T-helper 1 cell treated with Interleukin-12 subunit alpha and Interleukin-12 subunit beta and Interleukin-4 antibody, amounts not matched to agents 30 μg/mL and 1 μg/mL, for 36 hours (primary cell): ENCODE data around the gene TMEM132D.

Experiments used
- H3K27ac Mint-ChIP-seq: one replicate; pipeline ENCODE4 v1.8.0; 2021; ENCODE audit warnings: mild to moderate bottlenecking, mixed read lengths
- H3K27me3 Mint-ChIP-seq: one replicate; pipeline ENCODE4 v1.8.0; 2021; ENCODE audit warnings: low read depth, mixed read lengths
- H3K36me3 Mint-ChIP-seq: one replicate; pipeline ENCODE4 v1.8.0; 2021; ENCODE audit warnings: low read depth, mixed read lengths
- H3K4me1 Mint-ChIP-seq: one replicate; pipeline ENCODE4 v1.8.0; 2021; ENCODE audit warnings: low read depth, mixed read lengths
- H3K4me3 Mint-ChIP-seq: one replicate; pipeline ENCODE4 v1.8.0; 2021; ENCODE audit warnings: mild to moderate bottlenecking, moderate library complexity, mixed read lengths
- H3K9me3 Mint-ChIP-seq: one replicate; pipeline ENCODE4 v1.8.0; 2021; ENCODE audit warnings: mixed read lengths

TMEM132D gene

DNA sequence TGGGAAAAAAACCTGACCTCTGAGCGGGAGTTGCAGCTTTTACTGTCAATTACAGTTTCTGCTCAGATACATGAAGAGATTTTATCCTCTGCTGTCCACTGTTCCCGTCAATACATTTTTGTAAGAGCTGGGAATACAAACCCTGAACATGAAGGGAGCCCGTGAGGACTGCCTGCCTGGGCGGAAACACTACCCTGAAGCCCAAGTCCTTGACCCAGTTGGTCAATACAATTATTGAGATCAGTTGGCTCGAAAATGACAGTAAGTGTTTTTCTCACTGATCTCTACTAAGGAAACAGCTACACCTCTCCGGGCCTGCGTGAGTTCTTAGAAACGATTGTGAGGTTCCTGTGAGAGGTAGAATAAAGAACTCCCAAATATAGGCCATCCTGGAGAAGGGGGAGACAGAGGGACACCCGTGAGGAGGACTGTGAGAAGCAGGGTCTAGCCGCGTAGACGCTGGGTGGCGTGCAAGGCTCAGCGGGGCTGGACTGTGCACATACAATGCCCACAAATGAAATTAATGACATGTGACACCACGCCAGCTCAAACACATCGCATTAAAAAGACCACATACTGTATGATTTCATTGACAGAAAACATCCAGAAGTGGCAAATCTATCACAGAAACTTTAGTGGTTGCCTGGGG lies 509.5 kb downstream of the TMEM132D start:
- no peaks in the 10 kb centered on the region for H3K4me1 Mint-ChIP-seq
- peaks cover 8% of the 10 kb centered on the region for H3K9me3 Mint-ChIP-seq
- H3K36me3 Mint-ChIP-seq, result no peaks in the 10 kb centered on the region
- H3K27ac Mint-ChIP-seq, result no peak overlapping the region
- no peaks in the 10 kb centered on the region for H3K27me3 Mint-ChIP-seq
- no peak overlapping the region for H3K4me3 Mint-ChIP-seq

DNA sequence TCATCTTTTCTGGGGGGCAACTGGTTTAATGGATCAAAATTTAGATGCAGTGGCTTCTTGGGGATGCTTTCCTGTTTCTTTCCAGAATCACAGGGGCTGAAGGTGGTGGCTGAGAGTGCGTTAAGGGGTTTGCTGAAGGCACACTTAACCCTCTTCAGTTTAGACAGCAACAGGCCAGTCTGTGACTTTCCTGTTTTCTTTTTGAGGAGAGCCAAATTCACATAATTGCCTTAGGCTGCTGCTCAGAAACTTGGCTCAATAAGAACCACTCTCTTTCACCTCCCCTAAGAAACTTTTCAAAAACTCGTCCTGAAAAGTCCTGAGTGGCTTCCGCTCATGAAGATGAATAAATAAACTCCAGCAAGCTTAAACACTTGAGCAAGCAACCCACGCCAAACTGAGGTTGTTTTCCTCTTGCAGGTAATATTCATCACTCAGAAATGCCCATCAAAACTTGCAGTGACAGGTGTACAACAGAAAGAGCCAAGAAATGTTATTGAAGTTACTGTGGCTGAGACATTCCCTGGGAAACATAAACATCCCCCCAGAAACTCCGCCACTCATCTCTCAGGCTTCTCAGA lies 510.4 kb downstream of the TMEM132D start:
- Mint-ChIP-seq H3K4me3 (no peak overlapping the region), H3K9me3 (peaks cover 6% of the 10 kb centered on the region), H3K27ac (no peak overlapping the region), H3K36me3 (no peaks in the 10 kb centered on the region), H3K4me1 (no peaks in the 10 kb centered on the region), H3K27me3 (no peaks in the 10 kb centered on the region)

DNA sequence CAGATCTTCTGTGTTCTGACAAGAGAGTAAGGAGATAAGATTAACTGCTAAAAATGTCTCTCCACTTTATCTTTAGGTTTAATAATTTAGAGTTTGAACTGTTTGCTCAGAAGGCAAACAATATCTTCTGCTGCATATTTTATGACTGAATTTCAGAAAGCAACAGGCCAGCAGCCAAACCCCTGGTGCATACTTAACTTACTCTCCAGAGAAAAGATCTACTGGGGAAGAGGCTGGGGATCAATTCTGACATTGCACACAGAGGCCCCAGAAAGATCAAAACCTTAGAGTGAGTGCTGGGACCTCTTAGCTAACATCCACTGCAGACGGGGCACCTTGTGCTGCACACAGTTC lies 518.2 kb downstream of the TMEM132D start:
- Mint-ChIP-seq H3K4me3 (no peak overlapping the region), H3K27me3 (no peaks in the 10 kb centered on the region), H3K9me3 (peaks cover 13% of the 10 kb centered on the region), H3K4me1 (no peaks in the 10 kb centered on the region), H3K27ac (no peak overlapping the region), H3K36me3 (no peaks in the 10 kb centered on the region)

DNA sequence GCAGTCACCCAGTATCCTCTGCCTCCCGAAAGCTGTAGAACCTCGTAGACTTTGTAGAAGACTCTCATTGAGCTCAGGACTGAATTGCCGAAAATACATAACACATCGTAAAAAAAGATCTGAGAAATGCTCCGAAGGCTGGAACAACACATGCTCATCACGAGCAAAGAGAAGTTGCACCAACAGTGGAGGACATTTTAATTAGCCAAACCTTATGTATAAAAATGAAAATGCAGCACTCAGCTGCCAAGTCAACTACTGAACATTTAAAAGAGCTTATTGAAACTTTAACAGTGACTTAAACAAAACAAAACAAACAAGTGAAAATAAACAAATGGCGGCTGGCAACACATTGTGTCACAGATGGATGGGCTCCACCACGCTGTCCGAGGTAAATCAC lies 519.9 kb downstream of the TMEM132D start:
- H3K4me1 Mint-ChIP-seq, result no peaks in the 10 kb centered on the region

DNA sequence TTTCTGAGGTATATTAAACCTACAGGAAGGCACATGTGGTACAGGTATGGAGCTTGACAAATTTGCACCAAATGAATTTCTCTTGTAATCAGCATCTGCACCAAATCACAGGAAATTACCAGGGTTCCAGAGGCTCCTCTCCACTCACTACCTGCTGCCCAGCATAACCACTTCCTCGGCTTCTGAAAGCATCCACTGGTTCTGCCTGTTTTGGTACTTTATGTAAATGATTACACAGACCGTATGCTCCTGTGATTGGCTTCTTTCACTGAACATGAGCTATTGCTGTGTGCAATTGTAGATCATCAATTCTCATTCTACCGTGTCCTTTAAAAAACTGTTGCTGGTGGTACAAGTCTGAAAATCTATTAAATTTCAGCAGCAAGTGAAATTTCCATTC lies 522.1 kb downstream of the TMEM132D start:
- no peaks in the 10 kb centered on the region for H3K36me3 Mint-ChIP-seq
- H3K9me3 Mint-ChIP-seq, result peaks cover 16% of the 10 kb centered on the region
- H3K27ac Mint-ChIP-seq, result no peak overlapping the region
- H3K4me3 Mint-ChIP-seq, result no peak overlapping the region
- H3K27me3 Mint-ChIP-seq, result no peaks in the 10 kb centered on the region
- H3K4me1 Mint-ChIP-seq, result no peaks in the 10 kb centered on the region

More for the DNA sequence above, 519.9 kb downstream of the TMEM132D start:
- no peaks in the 10 kb centered on the region for H3K27me3 Mint-ChIP-seq
- H3K4me3 Mint-ChIP-seq, result no peak overlapping the region
- H3K27ac Mint-ChIP-seq, result no peak overlapping the region
- no peaks in the 10 kb centered on the region for H3K36me3 Mint-ChIP-seq
- H3K9me3 Mint-ChIP-seq, result peaks cover 16% of the 10 kb centered on the region

DNA sequence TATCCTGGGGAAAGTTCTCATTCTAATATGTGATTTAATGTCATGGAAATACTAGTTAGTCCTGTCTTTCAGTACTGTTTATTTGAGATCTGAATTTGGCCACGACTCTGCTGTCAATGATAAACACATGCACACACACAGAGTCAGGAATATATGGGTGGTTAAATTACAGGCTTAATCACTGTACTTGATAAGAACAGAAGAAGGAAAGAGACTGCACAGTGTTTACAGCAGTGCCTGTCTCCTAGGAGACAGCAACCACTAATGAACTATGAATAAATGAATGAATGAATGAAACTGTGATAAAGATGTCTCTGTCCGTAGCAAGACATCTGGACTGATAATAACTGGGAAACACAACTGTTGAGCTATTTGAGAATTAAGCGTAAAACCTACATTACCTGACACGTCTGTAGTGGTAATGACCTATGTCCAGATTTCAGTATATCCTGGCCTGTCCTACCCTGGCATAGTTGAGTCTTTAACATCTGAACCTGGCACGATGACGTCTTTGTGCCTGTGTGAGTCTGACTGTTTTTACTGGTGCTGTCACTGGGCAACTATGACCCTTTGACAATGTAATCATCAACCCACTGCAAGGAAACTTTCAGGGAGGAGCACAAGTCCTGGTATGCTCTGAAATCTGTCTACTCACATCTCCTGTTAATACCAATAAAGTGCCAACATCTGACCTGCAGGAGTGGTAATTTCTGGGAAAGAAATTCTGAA lies 524.6 kb downstream of the TMEM132D start:
- Mint-ChIP-seq H3K27me3 (no peaks in the 10 kb centered on the region), H3K36me3 (no peaks in the 10 kb centered on the region), H3K4me1 (no peaks in the 10 kb centered on the region), H3K27ac (no peak overlapping the region), H3K9me3 (peaks cover 18% of the 10 kb centered on the region), H3K4me3 (no peak overlapping the region)

DNA sequence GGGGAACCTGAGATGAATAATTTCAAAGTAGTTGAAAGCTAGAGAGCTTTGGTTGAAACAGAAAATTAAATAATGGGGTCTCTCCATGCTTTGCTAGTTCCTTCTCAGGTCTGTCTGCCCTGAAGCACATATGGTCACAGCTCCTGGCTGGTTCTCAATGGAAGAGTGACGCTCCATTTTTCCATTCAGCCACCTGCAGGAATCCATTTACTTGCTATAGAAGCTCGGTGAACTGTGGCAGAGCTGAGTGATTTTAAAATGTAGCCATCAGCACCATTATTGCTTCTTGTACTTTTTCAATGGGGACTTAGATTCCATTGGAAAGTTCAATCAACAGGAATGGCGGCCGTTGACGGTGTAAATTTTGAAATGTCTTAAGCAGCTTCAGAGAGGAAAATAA lies 525.3 kb downstream of the TMEM132D start:
- no peak overlapping the region for H3K27ac Mint-ChIP-seq
- no peak overlapping the region for H3K4me3 Mint-ChIP-seq
- no peaks in the 10 kb centered on the region for H3K27me3 Mint-ChIP-seq
- H3K9me3 Mint-ChIP-seq, result peaks cover 18% of the 10 kb centered on the region
- H3K4me1 Mint-ChIP-seq, result no peaks in the 10 kb centered on the region
- no peaks in the 10 kb centered on the region for H3K36me3 Mint-ChIP-seq

DNA sequence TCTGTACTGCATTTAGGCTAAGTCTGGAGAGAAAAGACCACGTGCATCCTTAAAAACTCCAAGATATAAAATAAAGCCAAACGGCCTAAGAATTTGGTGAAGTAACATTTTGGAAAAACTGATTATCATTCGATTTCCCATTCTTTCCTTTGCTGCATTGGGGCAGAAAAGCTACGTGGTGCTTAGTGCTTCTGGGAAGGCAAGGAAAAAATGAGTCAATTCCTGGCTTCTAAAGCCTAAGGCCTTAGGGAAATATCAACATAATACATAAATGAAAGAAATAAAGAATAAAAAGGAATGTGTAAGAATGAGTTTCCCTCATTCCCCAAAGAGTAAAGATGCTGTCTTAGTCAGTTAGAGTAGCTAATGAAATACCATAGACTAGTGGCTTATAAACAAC lies 530.1 kb downstream of the TMEM132D start:
- Mint-ChIP-seq H3K27me3 (no peaks in the 10 kb centered on the region), H3K4me3 (no peak overlapping the region), H3K27ac (no peak overlapping the region)

DNA sequence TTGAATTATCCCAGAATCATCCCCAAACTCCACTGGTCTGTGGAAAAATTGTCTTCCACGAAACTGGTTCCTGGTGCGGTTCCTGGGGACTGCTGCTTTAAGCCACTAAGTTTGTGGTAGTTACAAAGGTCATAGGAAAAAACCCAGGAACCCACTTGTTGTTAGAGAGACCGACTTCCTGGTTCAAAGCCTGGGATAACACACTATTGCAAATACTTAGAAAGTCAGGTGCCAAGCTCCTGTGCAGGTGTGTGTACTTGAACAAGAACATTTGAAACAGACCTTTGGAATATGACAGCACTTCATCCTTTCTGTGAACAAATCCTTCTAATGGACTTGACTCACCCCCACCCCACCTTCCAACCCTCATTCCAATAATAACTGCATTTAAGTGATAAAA lies 530.9 kb downstream of the TMEM132D start:
- Mint-ChIP-seq H3K27me3 (no peaks in the 10 kb centered on the region), H3K36me3 (no peaks in the 10 kb centered on the region), H3K4me1 (no peaks in the 10 kb centered on the region), H3K4me3 (no peak overlapping the region), H3K9me3 (peaks cover 14% of the 10 kb centered on the region), H3K27ac (no peak overlapping the region)

More for the DNA sequence above, 530.1 kb downstream of the TMEM132D start:
- Mint-ChIP-seq H3K9me3 (peaks cover 14% of the 10 kb centered on the region), H3K4me1 (no peaks in the 10 kb centered on the region), H3K36me3 (no peaks in the 10 kb centered on the region)

DNA sequence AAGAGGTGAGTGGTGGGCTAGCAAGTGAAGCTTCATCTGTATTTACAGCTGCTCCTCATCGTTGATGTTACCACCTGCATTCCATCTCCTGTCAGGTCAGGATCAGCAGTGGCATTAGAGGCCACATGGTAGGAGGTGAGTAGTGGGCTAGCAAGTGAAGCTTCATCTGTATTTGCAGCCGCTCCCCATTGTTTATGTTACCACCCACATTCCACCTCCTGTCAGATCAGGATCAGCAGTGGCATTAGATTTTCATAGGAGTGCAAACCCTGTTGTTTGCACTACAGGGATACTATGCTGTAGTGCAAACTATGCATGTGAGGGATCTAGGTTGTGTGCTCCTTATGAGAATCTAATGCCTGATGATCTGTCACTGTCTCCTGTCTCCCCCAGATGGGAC lies 531.5 kb downstream of the TMEM132D start:
- H3K4me1 Mint-ChIP-seq, result no peaks in the 10 kb centered on the region
- no peak overlapping the region for H3K4me3 Mint-ChIP-seq

DNA sequence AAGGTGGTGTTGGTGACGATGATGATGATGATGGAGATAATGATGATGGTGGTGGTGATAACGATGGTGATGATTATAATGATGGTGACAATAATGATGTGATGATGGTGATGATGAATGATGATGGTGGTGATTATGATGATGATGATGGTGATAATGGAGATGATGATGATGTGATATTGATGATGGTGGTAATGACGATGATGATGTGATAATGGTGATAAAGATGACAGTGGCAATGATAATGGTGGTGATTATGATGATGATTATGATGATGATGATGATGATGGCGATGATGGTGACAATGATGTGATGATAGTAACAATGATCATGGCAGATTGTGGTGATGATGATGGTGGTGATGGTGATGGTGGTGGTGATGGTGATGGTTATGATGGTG lies 532.6 kb downstream of the TMEM132D start:
- H3K36me3 Mint-ChIP-seq, result no peaks in the 10 kb centered on the region
- peaks cover 21% of the 10 kb centered on the region for H3K9me3 Mint-ChIP-seq
- no peak overlapping the region for H3K27ac Mint-ChIP-seq
- no peaks in the 10 kb centered on the region for H3K4me1 Mint-ChIP-seq
- H3K27me3 Mint-ChIP-seq, result no peaks in the 10 kb centered on the region
- no peak overlapping the region for H3K4me3 Mint-ChIP-seq

More for the DNA sequence above, 531.5 kb downstream of the TMEM132D start:
- H3K9me3 Mint-ChIP-seq, result peaks cover 14% of the 10 kb centered on the region
- no peaks in the 10 kb centered on the region for H3K27me3 Mint-ChIP-seq
- no peaks in the 10 kb centered on the region for H3K36me3 Mint-ChIP-seq
- H3K27ac Mint-ChIP-seq, result no peak overlapping the region

DNA sequence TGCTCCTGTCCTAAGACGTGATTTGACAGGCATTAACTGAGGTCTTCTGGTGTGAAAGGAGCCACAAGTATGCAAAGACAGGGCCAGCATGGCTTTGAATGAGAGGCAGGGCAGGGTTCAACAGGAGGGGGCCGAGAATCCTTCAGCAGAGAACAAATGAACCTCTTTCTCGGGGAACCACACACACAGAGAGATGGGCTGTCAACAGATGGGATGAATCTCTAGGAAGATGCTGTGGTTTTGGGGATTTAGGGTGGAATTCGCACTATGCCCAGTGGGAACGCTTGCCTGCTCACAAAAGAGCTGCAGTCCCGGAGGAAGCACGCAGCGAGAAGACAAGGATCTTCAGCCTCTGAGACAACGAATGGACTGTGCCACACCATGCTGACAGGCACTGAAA lies 537.2 kb downstream of the TMEM132D start:
- Mint-ChIP-seq H3K27me3 (no peaks in the 10 kb centered on the region), H3K27ac (no peak overlapping the region), H3K36me3 (no peaks in the 10 kb centered on the region), H3K4me1 (no peaks in the 10 kb centered on the region), H3K4me3 (no peak overlapping the region), H3K9me3 (peaks cover 29% of the 10 kb centered on the region)

DNA sequence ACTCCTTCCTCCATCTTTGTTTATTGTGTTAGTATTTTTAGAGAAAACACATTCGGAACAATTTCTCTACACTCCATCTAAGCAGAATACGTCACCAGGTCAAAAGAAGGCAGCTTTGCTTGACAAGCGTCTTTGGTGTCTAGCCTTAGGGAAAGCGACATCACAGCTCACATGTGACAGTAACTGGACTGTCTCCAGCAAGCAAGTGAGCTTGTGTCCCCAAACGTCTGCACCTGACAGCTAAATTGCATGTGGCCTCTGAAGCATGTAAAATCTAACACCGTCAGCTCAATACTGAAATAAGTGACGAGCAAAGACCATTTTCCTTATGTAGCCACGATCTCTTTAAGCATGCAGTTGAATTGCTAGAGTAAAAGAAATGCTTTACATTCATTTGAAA lies 540.8 kb downstream of the TMEM132D start:
- Mint-ChIP-seq H3K36me3 (no peaks in the 10 kb centered on the region), H3K4me3 (no peak overlapping the region), H3K9me3 (peaks cover 28% of the 10 kb centered on the region), H3K4me1 (no peaks in the 10 kb centered on the region), H3K27ac (no peak overlapping the region), H3K27me3 (no peaks in the 10 kb centered on the region)

DNA sequence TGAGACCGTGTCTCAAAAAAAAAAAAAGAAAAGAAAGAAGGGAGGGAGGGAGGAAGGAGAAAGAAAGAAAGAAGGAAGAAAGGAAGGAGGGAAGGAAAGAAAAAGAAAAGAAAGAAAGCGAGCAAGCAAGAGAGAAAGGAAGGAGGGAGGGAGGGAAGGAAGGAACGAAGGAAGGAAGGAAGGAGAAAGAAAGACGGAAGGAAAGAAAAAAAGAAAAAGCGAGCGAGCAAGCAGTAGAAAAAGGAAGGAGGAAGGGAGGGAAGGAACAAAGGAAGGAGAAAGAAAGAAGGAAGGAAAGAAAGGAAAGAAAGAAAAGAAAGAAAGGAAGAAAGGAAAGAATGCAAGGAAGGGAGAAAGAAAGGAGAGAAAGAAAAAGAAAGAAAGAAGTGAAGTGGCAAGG lies 546.6 kb downstream of the TMEM132D start:
- Mint-ChIP-seq H3K27me3 (no peaks in the 10 kb centered on the region), H3K36me3 (no peaks in the 10 kb centered on the region), H3K4me3 (no peak overlapping the region), H3K27ac (no peak overlapping the region), H3K4me1 (no peaks in the 10 kb centered on the region), H3K9me3 (peaks cover 23% of the 10 kb centered on the region)

DNA sequence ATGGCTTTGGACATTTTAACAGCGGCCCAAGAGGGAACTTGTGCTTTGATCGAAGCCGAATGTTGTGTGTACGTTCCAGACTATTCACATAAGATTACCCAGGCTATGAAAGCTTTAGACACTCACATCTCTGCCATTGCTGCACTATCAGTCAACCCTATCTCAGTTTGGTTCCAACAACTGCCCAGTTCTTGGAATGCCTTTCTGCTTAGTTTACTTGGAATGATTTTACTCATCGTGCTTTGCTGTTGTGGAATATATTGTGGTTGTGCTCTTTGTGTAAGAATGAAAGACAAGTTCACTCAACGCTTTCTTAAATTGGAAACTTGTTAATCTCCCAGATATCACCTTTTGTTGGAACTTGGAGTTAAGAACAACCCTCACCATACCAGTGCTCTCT lies 552.3 kb downstream of the TMEM132D start:
- Mint-ChIP-seq H3K4me3 (no peak overlapping the region), H3K4me1 (no peaks in the 10 kb centered on the region), H3K27me3 (no peaks in the 10 kb centered on the region), H3K36me3 (no peaks in the 10 kb centered on the region), H3K27ac (no peak overlapping the region), H3K9me3 (peaks cover 23% of the 10 kb centered on the region)
